Measurements from ENCODE around the gene DENND4C. TPM values are rescaled to one million over a fixed set of nuclear protein-coding genes. Genes with fewer than 3 reads are reported as not detected.

The DENND4C gene
- polyA plus RNA-seq, 2 of the 4 experiments (the other 2 are of a cell fraction), result 17.4 to 44.1 TPM

DNA sequence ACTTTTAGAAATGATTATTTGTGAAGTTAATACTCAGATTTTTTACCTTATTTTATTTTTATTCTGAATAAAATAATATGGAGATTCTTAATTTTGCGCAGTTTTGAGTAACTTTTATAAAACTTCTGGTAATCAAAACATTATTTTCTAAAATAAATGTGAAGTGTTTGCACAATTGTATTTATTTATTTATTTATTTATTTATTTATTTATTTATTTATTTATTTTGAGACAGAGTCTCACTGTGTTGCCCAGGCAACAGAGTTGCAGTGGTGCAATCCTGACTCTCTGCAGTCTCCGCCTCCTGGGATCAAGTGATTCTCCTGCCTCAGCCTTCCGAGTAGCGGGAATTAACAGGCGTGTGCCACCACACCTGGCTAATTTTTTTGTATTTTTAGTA is 76.1 kb downstream of the DENND4C start:
- no peak for DNase-seq (ENCODE audit: low read depth in 1 of 2, low spot score in 1 of 2)
- 91% methylated on average over 5 of the region's 5 CpGs for WGBS (ENCODE audit: missing lambda C conversion rate)
- CTCF ChIA-PET, result no interaction called here
- no peak for FAIRE-seq
- ATAC-seq, result no peak
- Histone ChIP-seq H3K4me3 (no peak overlapping the region), H3K9me3 (no peaks in the 10 kb centered on the region), H3K27ac (no peak overlapping the region), H3K4me2 (no peak overlapping the region), H3K4me1 (no peaks in the 10 kb centered on the region)
- TF ChIP-seq, protein P1, sequence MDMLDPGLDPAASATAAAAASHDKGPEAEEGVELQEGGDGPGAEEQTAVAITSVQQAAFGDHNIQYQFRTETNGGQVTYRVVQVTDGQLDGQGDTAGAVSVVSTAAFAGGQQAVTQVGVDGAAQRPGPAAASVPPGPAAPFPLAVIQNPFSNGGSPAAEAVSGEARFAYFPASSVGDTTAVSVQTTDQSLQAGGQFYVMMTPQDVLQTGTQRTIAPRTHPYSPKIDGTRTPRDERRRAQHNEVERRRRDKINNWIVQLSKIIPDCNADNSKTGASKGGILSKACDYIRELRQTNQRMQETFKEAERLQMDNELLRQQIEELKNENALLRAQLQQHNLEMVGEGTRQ (IDR thresholded peaks at IDR 0.05), result no peak
- peak; percentile 99 for TF ChIP-seq ZC3H11A (IDR thresholded peaks at IDR 0.05)
- TF ChIP-seq ZFP36 (IDR thresholded peaks at IDR 0.05; ENCODE audit: borderline replicate concordance, partially characterized antibody), result no peak
- POLR2A ChIA-PET, result no interaction called here

DNA sequence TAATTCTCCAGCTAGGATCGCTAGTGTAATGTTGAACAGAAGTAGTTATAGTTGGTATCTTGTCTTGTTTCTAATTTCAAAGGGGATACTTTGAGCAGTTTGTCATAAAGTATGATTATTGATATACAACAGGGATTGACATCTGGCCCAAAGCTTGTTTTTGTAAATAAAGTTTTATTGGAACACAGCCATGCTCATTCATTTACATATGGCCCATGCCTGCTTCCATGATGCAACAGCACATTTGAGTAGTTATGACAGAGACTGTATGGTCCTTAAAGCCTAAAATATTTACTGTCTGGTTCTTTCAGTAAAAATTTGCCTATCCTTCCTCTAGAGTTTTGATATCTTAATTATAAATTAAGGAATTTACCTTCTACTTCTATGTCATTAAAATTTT is 79.8 kb downstream of the DENND4C start:
- ChIA-PET POLR2A (no interaction called here), CTCF (no interaction called here)
- DNase-seq (ENCODE audit: low read depth in 1 of 2, low spot score in 1 of 2), result no peak
- Histone ChIP-seq H3K4me3 (no peak overlapping the region), H3K27ac (no peak overlapping the region), H3K4me1 (no peaks in the 10 kb centered on the region), H3K4me2 (no peak overlapping the region), H3K9me3 (no peaks in the 10 kb centered on the region)
- FAIRE-seq, result no peak
- no peak for ATAC-seq
- TF ChIP-seq JUN (IDR thresholded peaks at IDR 0.05), result no peak
- no peak for TF ChIP-seq SMC3 (IDR thresholded peaks at IDR 0.05)
- TF ChIP-seq, protein P2, sequence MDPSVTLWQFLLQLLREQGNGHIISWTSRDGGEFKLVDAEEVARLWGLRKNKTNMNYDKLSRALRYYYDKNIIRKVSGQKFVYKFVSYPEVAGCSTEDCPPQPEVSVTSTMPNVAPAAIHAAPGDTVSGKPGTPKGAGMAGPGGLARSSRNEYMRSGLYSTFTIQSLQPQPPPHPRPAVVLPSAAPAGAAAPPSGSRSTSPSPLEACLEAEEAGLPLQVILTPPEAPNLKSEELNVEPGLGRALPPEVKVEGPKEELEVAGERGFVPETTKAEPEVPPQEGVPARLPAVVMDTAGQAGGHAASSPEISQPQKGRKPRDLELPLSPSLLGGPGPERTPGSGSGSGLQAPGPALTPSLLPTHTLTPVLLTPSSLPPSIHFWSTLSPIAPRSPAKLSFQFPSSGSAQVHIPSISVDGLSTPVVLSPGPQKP (IDR thresholded peaks at IDR 0.05; ENCODE audit: low read depth, low read length), result no peak
- no peak for TF ChIP-seq ZNF302 (CRISPR knock-in tag; IDR thresholded peaks at IDR 0.05)
- TF ChIP-seq NPAS2 (CRISPR knock-in tag; IDR thresholded peaks at IDR 0.05; ENCODE audit: borderline replicate concordance), result no peak
- TF ChIP-seq MAFK (IDR thresholded peaks at IDR 0.05; ENCODE audit: partially characterized antibody), result no peak
- no peak for TF ChIP-seq HEYL (CRISPR knock-in tag; IDR thresholded peaks at IDR 0.05)
- no peak for TF ChIP-seq JUNB (IDR thresholded peaks at IDR 0.05)
- no peak for TF ChIP-seq NFE2L2 (conservative IDR thresholded peaks at IDR 0.05; ENCODE audit: low read length)
- TF ChIP-seq GATA3 (IDR thresholded peaks at IDR 0.05; ENCODE audit: borderline replicate concordance), result no peak
- TF ChIP-seq ESRRA (IDR thresholded peaks at IDR 0.05; ENCODE audit: borderline replicate concordance, low read length), result no peak
- no peak for TF ChIP-seq RNF2 (IDR thresholded peaks at IDR 0.05; ENCODE audit: borderline replicate concordance, low read depth)
- WGBS (ENCODE audit: missing lambda C conversion rate), result 94% methylated on average over 1 of the region's 1 CpG

DNA sequence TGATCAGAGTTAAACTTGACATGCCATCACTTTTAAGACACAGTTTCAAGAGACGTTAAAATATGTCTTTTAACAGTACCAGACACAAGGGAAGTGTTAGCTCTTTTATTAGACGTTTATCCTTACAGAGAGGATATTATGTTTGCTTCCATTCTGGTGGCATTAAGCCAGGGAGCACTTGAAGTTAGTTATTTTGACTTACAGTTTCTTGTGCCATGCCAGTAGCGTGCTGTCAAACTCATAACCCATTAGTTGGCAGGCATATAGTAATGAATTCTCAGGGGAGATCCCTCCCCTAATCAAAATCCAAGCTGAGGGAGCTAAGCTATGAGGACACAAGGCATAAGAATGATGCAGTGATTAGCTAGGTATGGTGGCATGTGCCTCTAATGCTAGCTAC is 83.1 kb downstream of the DENND4C start:
- ATAC-seq (no peak), DNase-seq (ENCODE audit: low read depth in 1 of 2, low spot score in 1 of 2) (no peak), FAIRE-seq (no peak)
- Histone ChIP-seq H3K27ac (no peak overlapping the region), H3K9me3 (no peaks in the 10 kb centered on the region), H3K4me1 (no peaks in the 10 kb centered on the region), H3K4me3 (no peak overlapping the region), H3K4me2 (no peak overlapping the region)
- 82% methylated on average over 3 of the region's 3 CpGs for WGBS (ENCODE audit: missing lambda C conversion rate)
- ChIA-PET POLR2A (no interaction called here), CTCF (interaction anchor here (1.3 kb wide), 1 partner anchor 39 kb away, joined by 3 read pairs; no protein-coding TSS in a partner anchor)
- TF ChIP-seq, protein P3, sequence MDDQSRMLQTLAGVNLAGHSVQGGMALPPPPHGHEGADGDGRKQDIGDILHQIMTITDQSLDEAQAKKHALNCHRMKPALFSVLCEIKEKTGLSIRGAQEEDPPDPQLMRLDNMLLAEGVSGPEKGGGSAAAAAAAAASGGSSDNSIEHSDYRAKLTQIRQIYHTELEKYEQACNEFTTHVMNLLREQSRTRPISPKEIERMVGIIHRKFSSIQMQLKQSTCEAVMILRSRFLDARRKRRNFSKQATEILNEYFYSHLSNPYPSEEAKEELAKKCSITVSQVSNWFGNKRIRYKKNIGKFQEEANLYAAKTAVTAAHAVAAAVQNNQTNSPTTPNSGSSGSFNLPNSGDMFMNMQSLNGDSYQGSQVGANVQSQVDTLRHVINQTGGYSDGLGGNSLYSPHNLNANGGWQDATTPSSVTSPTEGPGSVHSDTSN (IDR thresholded peaks at IDR 0.05), result no peak
- TF ChIP-seq, protein P1 (IDR thresholded peaks at IDR 0.05), result no peak
- TF ChIP-seq EP300 (IDR thresholded peaks at IDR 0.05) (no peak), RAD21 (conservative IDR thresholded peaks at IDR 0.05 in 1 of 2, IDR thresholded peaks at IDR 0.05 in 1 of 2) (no peak)
